ENCODE measurements around the gene MTMR4.
"Not testable (repeated sequence)": the region's sequence is repeated elsewhere in the genome, so short reads cannot be mapped to it uniquely, and the experiment has no call there.

The MTMR4 gene

GRCh38 chr17:58492238-58493121 is 22.0 kb downstream of the MTMR4 start:
- no peak for DNase-seq (ENCODE audit: low read depth)

GRCh38 chr17:58491510-58492045 is 22.9 kb downstream of the MTMR4 start:
- DNase-seq (ENCODE audit: low read depth), result no peak

- no peak for DNase-seq (ENCODE audit: low read depth)
Measured at GRCh38 chr17:58488428-58488890, 26.0 kb downstream of the MTMR4 start.

GRCh38 chr17:58487589-58488427 is 26.6 kb downstream of the MTMR4 start, which contains the start of gene HSF5:
Gene HSF5 (minus strand): TSS chr17:58488408. CDS start chr17:58488274, 134 bp downstream.
- no peak for DNase-seq (ENCODE audit: low read depth)

- DNase-seq (ENCODE audit: low read depth), result no peak
Measured at GRCh38 chr17:58484600-58484999, 29.8 kb downstream of the MTMR4 start.

- not testable (repeated sequence) for DNase-seq (ENCODE audit: low read depth)
Measured at GRCh38 chr17:58481798-58482197, 32.6 kb downstream of the MTMR4 start.

GRCh38 chr17:58480090-58480489 is 34.3 kb downstream of the MTMR4 start:
- DNase-seq (ENCODE audit: low read depth), result no peak

- no peak for DNase-seq (ENCODE audit: low read depth)
Measured at GRCh38 chr17:58476812-58477211, 37.6 kb downstream of the MTMR4 start.

GRCh38 chr17:58475985-58476384 is 38.5 kb downstream of the MTMR4 start:
- no peak for DNase-seq (ENCODE audit: low read depth)

GRCh38 chr17:58470356-58470755 is 44.1 kb downstream of the MTMR4 start:
- DNase-seq (ENCODE audit: low read depth), result no peak

- no peak for DNase-seq (ENCODE audit: low read depth)
Measured at GRCh38 chr17:58468944-58469343, 45.5 kb downstream of the MTMR4 start.

GRCh38 chr17:58455491-58455890 is 58.9 kb downstream of the MTMR4 start:
- no peak for DNase-seq (ENCODE audit: low read depth)

GRCh38 chr17:58452738-58453137 is 61.7 kb downstream of the MTMR4 start:
- DNase-seq (ENCODE audit: low read depth), result peak; percentile 25

- DNase-seq (ENCODE audit: low read depth), result peak; percentile 82
Measured at GRCh38 chr17:58447039-58447975, 67.1 kb downstream of the MTMR4 start.

- no peak for DNase-seq (ENCODE audit: low read depth)
Measured at GRCh38 chr17:58446086-58446485, 68.4 kb downstream of the MTMR4 start.
